ENCODE data around the gene RNF151.

DNA sequence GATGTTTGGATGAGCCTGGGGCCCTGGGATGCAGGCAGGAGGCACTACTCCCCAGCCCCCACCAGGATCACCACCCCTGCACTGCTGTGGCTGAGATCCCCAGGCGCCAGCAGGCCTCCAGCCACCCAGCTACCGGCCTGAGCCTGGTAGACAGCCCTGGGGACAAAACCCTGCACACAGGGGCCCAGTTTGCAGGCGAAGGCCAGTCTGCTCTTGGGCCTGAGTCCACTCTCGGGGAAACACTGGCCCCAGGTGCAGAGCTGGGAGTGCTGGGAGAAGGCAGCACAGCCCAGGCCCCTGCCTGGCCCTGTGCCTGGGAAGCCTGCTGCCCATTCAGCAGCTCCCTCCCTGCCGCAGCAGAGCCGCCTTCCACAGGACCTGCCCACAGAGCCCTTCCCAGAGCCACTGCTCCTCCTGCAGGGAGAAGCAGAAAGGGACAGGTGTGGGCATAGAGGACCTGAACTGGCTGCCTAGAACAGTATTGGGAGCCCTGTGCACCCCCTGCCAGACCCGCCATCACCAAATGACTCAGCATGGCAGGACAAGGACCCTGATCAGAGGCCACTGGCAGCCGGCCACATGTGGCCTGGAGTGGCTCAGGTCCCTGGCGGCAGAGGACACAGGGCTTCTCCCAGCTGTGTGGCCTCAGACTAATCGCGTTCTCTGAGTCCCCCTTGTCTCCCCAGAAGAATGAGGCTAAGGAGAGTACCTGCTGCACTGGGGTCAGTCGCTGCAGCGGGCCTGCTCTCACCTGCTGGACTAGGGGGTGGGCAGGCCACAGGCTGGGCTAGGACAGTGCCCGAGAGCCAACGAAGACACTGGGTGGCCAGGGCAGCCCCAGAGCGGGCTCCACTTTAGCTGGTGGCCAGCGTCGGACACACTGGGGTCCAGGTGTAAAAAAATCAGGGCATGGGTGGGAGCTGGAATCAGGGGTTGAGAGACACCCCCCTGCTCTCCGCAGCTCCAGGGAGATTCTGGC lies 34.3 kb upstream of the RNF151 start:
- TF ChIP-seq, protein P1, sequence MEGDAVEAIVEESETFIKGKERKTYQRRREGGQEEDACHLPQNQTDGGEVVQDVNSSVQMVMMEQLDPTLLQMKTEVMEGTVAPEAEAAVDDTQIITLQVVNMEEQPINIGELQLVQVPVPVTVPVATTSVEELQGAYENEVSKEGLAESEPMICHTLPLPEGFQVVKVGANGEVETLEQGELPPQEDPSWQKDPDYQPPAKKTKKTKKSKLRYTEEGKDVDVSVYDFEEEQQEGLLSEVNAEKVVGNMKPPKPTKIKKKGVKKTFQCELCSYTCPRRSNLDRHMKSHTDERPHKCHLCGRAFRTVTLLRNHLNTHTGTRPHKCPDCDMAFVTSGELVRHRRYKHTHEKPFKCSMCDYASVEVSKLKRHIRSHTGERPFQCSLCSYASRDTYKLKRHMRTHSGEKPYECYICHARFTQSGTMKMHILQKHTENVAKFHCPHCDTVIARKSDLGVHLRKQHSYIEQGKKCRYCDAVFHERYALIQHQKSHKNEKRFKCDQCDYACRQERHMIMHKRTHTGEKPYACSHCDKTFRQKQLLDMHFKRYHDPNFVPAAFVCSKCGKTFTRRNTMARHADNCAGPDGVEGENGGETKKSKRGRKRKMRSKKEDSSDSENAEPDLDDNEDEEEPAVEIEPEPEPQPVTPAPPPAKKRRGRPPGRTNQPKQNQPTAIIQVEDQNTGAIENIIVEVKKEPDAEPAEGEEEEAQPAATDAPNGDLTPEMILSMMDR (conservative IDR thresholded peaks at IDR 0.05 in 1 of 2, IDR thresholded peaks at IDR 0.05 in 1 of 2; ENCODE audit: extremely low read depth in 1 of 2, insufficient read depth in 1 of 2, low read depth in 1 of 2, low read length in 2 of 2), result peak in 1 of 2 donors; percentile 57
- TF ChIP-seq EZH2 (IDR thresholded peaks at IDR 0.05; ENCODE audit: borderline replicate concordance, low read length), result no peak

Measured in mammary epithelial cell (primary cell).